H1 (cell line): ENCODE results near the gene GUCA2B. TPM values are rescaled to one million over a fixed set of nuclear protein-coding genes. Genes with fewer than 3 reads are reported as not detected.

Experiments used
- SIX5 ChIP-seq: IDR thresholded peaks from 2 replicates; pipeline ENCODE4 v1.6.1; 2011; ENCODE audit warnings: mild to moderate bottlenecking, low read depth, low read length
- YY1 ChIP-seq: IDR thresholded peaks from 2 replicates; pipeline ENCODE4 v1.6.1; 2011; ENCODE audit warnings: low read depth, mild to moderate bottlenecking, low read length
- polyA plus RNA-seq, 7 experiments: library from polyadenylated mRNA; depleted of rRNA in 3 of 7; stranded (reverse) in 5 of 7; unstranded in 2 of 7; fragments of >200 nt in 5 of 7; fragments of 200-250 nt in 2 of 7; gene quantifications; 1 replicate in 5 of 7; 2 replicates in 1 of 7; 4 replicates in 1 of 7; pipeline versions ENCODE4 v1.2.1 to v1.2.3, GENCODE V29; 2011 to 2013; ENCODE audit warnings: missing spikeins in 2 of 7, mixed read lengths in 2 of 7
- total RNA-seq: library from RNA; stranded (reverse); fragmentation: NEBNext Ultra II Directional; extraction: Animal tissue kit (Norgen Biotek cat#: 25700); gene quantifications from 2 replicates; pipeline ENCODE4 v1.2.1, GENCODE V29; 2021

Gene GUCA2B
- total and polyA plus RNA-seq, 2 of the 8 experiments (the other 6 are each of a cell fraction or from before 2014, with no cell fraction given), result not detected

- TF ChIP-seq SIX5 (no peak), YY1 (no peak)
- TF ChIP-seq, all 59 proteins: peak for 0
These were observed 17.8 kb upstream of the GUCA2B start (continued) for GRCh38 chr1:42135426-42135825.
